ENCODE data around the gene SOCS6. TPM values are rescaled to one million over a fixed set of nuclear protein-coding genes. Genes with fewer than 3 reads are reported as not detected.
A peak's percentile ranks its signal among the peaks of the same experiment; 100 is the strongest.

The SOCS6 gene
- total RNA-seq, 1 donor from 2014 or later, result 5.5 TPM

GRCh38 chr18:70332694-70333093 lies 43.8 kb downstream of the SOCS6 start:
- DNase-seq (ENCODE audit: low spot score in 2 of 2), result no peak
- no peak for TF ChIP-seq CTCF (IDR thresholded peaks at IDR 0.05)
- intact Hi-C loops (cut with DNase I), result loop anchor here (1.0 kb wide), 1 partner anchor 126 kb away; no protein-coding TSS in a partner anchor
- H3K4me3 ChIP-seq, result no peak overlapping the region
- peaks cover 0 to 35% of the 10 kb centered on the region in 2 donors for H3K4me1 ChIP-seq
- H3K36me3 ChIP-seq, result no peaks in the 10 kb centered on the region
- H3K9me3 ChIP-seq, result peaks cover 0 to 8% of the 10 kb centered on the region in 2 donors
- H3K27me3 ChIP-seq, result no peaks in the 10 kb centered on the region
- H3K27ac ChIP-seq, result peak overlapping the region; percentile 41 to 64

- TF ChIP-seq CTCF (IDR thresholded peaks at IDR 0.05), result no peak
- Histone ChIP-seq H3K4me1 (peaks cover 0 to 33% of the 10 kb centered on the region in 2 donors), H3K4me3 (no peak overlapping the region), H3K9me3 (peaks cover 0 to 8% of the 10 kb centered on the region in 2 donors), H3K27me3 (no peaks in the 10 kb centered on the region), H3K36me3 (no peaks in the 10 kb centered on the region), H3K27ac (peak overlapping the region; percentile 41 to 64)
- DNase-seq (ENCODE audit: low spot score in 2 of 2), result no peak
- intact Hi-C loops (cut with DNase I), result loop anchor here (1.0 kb wide), 1 partner anchor 127 kb away; no protein-coding TSS in a partner anchor
Measured at GRCh38 chr18:70333316-70333715, 44.5 kb downstream of the SOCS6 start.

- DNase-seq (ENCODE audit: low spot score in 2 of 2), result peak; percentile 47 to 86
- no peak overlapping the region for H3K4me3 ChIP-seq
- no peaks in the 10 kb centered on the region for H3K27me3 ChIP-seq
- peak overlapping the region; percentile 68 to 78 for H3K27ac ChIP-seq
- H3K36me3 ChIP-seq, result no peaks in the 10 kb centered on the region
- intact Hi-C loops (cut with DNase I), result loop anchor here (1.0 kb wide), 1 partner anchor 127 kb away; no protein-coding TSS in a partner anchor
- no peak for TF ChIP-seq CTCF (IDR thresholded peaks at IDR 0.05)
- H3K9me3 ChIP-seq, result peaks cover 0 to 8% of the 10 kb centered on the region in 2 donors
- H3K4me1 ChIP-seq, result peaks cover 0 to 29% of the 10 kb centered on the region in 2 donors
Measured at GRCh38 chr18:70333757-70334156, 44.9 kb downstream of the SOCS6 start.

GRCh38 chr18:70334264-70334663 lies 45.4 kb downstream of the SOCS6 start:
- DNase-seq (ENCODE audit: low spot score in 2 of 2), result no peak
- H3K9me3 ChIP-seq, result peaks cover 0 to 8% of the 10 kb centered on the region in 2 donors
- H3K27me3 ChIP-seq, result no peaks in the 10 kb centered on the region
- no peak overlapping the region for H3K4me3 ChIP-seq
- H3K27ac ChIP-seq, result peak overlapping the region; percentile 68 to 78
- intact Hi-C loops (cut with DNase I), result no loop called here
- peaks cover 3% of the 10 kb centered on the region in 2 donors for H3K36me3 ChIP-seq
- no peak for TF ChIP-seq CTCF (IDR thresholded peaks at IDR 0.05)
- peaks cover 0 to 28% of the 10 kb centered on the region in 2 donors for H3K4me1 ChIP-seq

- TF ChIP-seq CTCF (IDR thresholded peaks at IDR 0.05), result no peak
- DNase-seq (ENCODE audit: low spot score in 2 of 2), result no peak
- Histone ChIP-seq H3K9me3 (peaks cover 0 to 8% of the 10 kb centered on the region in 2 donors), H3K27ac (peak overlapping the region; percentile 68 to 78), H3K36me3 (peaks cover 3 to 7% of the 10 kb centered on the region in 2 donors), H3K27me3 (no peaks in the 10 kb centered on the region), H3K4me1 (peaks cover 0 to 23% of the 10 kb centered on the region in 2 donors), H3K4me3 (no peak overlapping the region)
- intact Hi-C loops (cut with DNase I), result loop anchor here (5.0 kb wide), 1 partner anchor 87 kb away; no protein-coding TSS in a partner anchor
Measured at GRCh38 chr18:70334728-70335329, 46.0 kb downstream of the SOCS6 start.
